ENCODE measurements around the gene ATP2C1. TPM values are rescaled to one million over a fixed set of nuclear protein-coding genes. Genes with fewer than 3 reads are reported as not detected.

Gene ATP2C1
- total RNA-seq, 2 donors from 2014 or later = 76.0 to 79.6 TPM

DNA sequence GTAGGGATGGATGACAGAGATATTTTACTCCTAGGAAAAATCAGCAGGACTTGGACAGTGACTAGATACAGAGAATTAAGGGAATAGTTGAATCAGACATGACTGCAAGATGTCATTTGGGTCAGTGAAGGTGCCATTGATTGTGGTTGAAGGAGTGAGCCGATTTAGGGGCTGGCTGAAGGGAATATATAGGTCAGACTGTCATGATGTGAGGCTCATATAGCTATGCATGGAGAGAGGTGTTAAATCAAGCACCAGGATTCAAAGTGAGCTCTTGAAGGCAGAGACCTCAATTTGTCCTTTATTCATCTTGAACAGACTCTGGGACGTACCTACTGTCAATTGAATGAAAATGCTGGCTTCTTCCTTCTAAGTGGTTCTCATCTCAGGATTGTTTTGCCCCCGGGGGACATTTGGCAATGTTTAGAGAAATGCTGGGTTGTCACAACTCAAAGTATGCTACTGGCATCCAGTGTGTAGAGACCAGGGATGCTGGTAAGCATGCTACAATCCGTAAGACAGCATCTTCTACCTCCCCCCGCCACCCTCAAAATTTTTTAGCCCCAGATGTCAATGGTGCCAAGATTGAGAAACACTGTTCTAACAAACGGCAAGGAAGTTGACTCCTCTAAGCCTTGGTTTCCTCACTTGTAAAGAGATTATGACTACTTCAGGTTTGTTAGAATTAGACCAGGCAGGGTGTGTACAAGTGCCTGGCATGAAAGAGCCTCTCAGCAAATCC lies 7.8 kb downstream of the ATP2C1 start:
- ATAC-seq (replicated peaks in 1 of 2) = no peak
- H3K27ac Mint-ChIP-seq = peak overlapping the region; percentile 77

DNA sequence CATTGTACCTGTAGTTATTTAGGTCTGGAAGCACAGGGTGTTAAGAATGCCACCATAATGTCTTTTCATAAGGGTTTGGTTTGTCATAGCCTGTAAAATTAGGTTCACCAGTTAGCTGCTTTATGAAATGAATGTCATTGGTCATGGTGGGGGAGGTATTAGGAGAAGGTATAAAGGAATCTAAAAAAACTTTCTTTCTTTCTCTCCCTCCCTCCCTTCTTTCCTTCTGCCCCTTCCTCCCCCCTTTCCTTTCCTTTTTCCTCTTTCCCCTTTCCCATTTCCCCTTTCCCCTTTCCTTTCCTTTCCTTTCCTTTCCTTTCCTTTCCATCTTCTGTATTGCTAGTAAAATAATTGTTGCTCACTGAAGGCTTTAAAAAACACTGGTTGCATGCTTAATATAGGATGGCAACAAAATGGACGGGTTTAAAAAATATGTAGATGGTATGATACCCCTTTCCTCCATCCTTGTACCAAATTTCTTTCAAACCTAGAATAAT lies 9.6 kb downstream of the ATP2C1 start:
- ATAC-seq (replicated peaks in 1 of 2) (no peak), DNase-seq (no peak)
- Mint-ChIP-seq H3K27me3 (ENCODE audit: low read depth) (no peaks in the 10 kb centered on the region), H3K4me1 (ENCODE audit: low read depth) (peaks cover 62% of the 10 kb centered on the region), H3K27ac (no peak overlapping the region), H3K36me3 (ENCODE audit: insufficient read depth in 2 of 2) (no peaks in the 10 kb centered on the region), H3K9me3 (no peaks in the 10 kb centered on the region), H3K4me3 (no peak overlapping the region)

More for the DNA sequence above, 7.8 kb downstream of the ATP2C1 start:
- Mint-ChIP-seq H3K9me3 (no peaks in the 10 kb centered on the region), H3K4me1 (ENCODE audit: low read depth) (peaks cover 62% of the 10 kb centered on the region), H3K4me3 (no peak overlapping the region), H3K36me3 (ENCODE audit: insufficient read depth in 2 of 2) (no peaks in the 10 kb centered on the region), H3K27me3 (ENCODE audit: low read depth) (no peaks in the 10 kb centered on the region)
- DNase-seq = no peak

DNA sequence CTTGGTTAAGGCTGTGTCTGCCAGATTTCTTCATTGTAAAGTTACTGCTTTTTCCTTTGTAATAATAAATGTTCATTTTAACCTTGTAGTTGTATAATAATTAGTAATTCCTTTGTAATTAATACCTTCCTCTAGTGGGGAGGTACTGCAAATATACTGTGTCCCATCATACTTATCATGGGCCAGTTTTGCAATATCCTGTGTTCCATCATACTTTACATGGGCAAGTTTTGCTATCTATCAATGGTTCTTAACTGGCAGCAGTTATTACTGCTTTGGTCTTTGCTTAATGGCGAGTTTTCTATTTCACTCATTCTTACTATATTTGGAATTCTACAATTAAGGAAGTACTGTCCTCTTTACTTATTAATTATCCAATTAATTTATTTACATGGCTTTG lies 10.6 kb downstream of the ATP2C1 start:
- DNase-seq = no peak
- H3K27me3 Mint-ChIP-seq (ENCODE audit: low read depth) = no peaks in the 10 kb centered on the region
- no peak overlapping the region for H3K27ac Mint-ChIP-seq
- no peaks in the 10 kb centered on the region for H3K9me3 Mint-ChIP-seq
- no peak for ATAC-seq (replicated peaks in 1 of 2)
- no peaks in the 10 kb centered on the region for H3K36me3 Mint-ChIP-seq (ENCODE audit: insufficient read depth in 2 of 2)
- peaks cover 56% of the 10 kb centered on the region for H3K4me1 Mint-ChIP-seq (ENCODE audit: low read depth)
- no peak overlapping the region for H3K4me3 Mint-ChIP-seq

DNA sequence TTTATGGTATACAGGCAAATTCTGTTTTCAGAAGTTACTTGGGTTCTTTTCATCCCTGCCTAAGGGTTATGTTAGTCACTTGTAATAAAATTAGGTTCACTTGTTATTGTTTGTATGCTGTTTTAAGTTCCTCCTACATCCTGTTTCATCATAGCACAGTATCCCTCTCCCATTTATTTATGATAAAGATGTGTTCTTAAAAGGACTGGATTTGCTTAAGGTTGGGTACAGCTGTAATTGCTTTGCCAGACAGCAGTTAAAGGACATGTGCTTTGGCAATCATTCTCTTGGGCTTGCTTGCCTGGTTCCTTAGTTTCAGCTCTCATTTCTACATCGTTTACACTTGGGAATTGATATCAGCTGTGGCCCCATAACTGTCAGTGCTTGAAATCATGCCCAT lies 11.7 kb downstream of the ATP2C1 start:
- ATAC-seq (replicated peaks in 1 of 2) = no peak
- Mint-ChIP-seq H3K9me3 (no peaks in the 10 kb centered on the region), H3K27ac (no peak overlapping the region), H3K36me3 (ENCODE audit: insufficient read depth in 2 of 2) (no peaks in the 10 kb centered on the region), H3K4me1 (ENCODE audit: low read depth) (peaks cover 51% of the 10 kb centered on the region), H3K4me3 (peak overlapping the region in 1 of 2 donors; percentile 30), H3K27me3 (ENCODE audit: low read depth) (no peaks in the 10 kb centered on the region)
- DNase-seq = no peak

DNA sequence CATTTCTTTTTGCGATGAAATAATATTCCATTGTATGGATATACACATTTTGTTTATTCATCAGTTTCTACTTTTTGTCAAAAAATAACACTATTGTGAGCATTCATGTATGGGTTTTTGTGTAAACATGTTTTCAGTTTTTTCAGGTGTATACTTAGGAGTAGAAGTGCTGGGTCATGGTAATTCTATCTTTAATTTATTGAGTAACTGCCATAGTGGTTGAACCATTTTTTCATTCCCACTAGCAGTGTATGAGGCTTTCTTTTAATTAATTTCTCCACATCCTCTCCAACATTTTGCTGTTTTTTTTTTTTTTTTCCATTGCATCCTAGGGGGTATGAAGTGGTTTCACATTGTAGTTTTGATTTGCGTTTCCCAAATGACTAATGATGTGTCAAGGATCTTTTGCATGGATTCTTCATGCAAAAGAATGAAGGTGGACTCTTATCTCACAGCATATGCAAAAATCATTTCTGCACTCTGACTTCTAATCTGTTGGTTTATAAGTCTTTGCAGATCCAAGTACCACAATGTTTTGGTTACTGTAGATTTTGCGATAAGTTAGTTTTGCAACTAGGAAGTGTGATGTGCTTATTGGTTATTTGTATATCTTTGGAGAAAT lies 12.6 kb downstream of the ATP2C1 start:
- ATAC-seq (replicated peaks in 1 of 2) = no peak
- H3K4me3 Mint-ChIP-seq = peak overlapping the region; percentile 49 to 50
- DNase-seq = no peak
- H3K9me3 Mint-ChIP-seq = peaks cover 0 to 2% of the 10 kb centered on the region in 2 donors
- H3K4me1 Mint-ChIP-seq (ENCODE audit: low read depth) = peaks cover 46% of the 10 kb centered on the region
- H3K27me3 Mint-ChIP-seq (ENCODE audit: low read depth) = no peaks in the 10 kb centered on the region
- peaks cover 2 to 3% of the 10 kb centered on the region in 2 donors for H3K36me3 Mint-ChIP-seq (ENCODE audit: insufficient read depth in 2 of 2)
- H3K27ac Mint-ChIP-seq = peak overlapping the region; percentile 76

DNA sequence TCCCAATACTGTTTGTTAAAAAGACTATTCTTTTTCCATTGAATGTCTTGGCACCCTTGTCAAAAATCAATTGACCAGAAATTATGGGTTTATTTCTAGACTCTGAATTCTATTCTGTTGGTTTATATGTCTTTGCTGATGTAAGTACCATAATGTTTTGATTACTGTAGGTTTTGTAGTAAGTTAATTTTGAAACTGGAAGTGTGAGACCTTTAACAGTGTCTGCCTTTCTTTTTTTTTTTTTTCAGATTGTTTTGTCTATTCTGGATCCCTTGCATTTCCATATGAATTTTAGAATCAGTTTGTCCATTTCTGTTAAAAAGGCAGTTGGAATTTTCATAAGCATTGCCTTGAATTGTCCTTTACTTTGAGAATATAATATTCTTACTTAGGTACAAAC lies 13.6 kb downstream of the ATP2C1 start:
- DNase-seq (no peak), ATAC-seq (replicated peaks in 1 of 2) (peak; percentile 46 to 47)
- Mint-ChIP-seq H3K4me3 (peak overlapping the region; percentile 58 to 70), H3K27me3 (ENCODE audit: low read depth) (no peaks in the 10 kb centered on the region), H3K9me3 (peaks cover 0 to 2% of the 10 kb centered on the region in 2 donors), H3K36me3 (ENCODE audit: insufficient read depth in 2 of 2) (peaks cover 2 to 4% of the 10 kb centered on the region in 2 donors), H3K27ac (peak overlapping the region; percentile 75), H3K4me1 (ENCODE audit: low read depth) (peaks cover 44% of the 10 kb centered on the region)

DNA sequence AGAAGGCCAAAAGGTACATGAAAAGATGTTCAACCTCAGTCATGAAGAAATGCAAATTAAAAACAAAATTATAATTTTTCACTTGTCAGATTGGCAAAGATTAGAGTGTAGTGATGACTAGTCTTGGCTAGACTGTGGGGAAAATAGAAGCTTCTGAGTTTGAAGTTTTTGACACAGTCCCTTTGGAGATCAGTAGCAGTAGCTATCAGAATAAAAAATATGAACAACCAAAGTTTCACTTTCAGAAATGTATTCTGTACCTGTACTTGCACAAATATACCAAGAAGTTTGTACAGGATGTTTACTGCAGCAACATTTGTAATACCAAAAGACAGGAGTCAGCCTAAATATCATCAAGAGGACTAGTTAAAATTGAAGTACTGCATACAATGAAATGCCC lies 14.1 kb downstream of the ATP2C1 start:
- H3K9me3 Mint-ChIP-seq = peaks cover 0 to 2% of the 10 kb centered on the region in 2 donors
- H3K4me1 Mint-ChIP-seq (ENCODE audit: low read depth) = peaks cover 44% of the 10 kb centered on the region
- no peak for DNase-seq
- peaks cover 2 to 4% of the 10 kb centered on the region in 2 donors for H3K36me3 Mint-ChIP-seq (ENCODE audit: insufficient read depth in 2 of 2)
- H3K4me3 Mint-ChIP-seq = peak overlapping the region; percentile 58 to 70
- H3K27me3 Mint-ChIP-seq (ENCODE audit: low read depth) = no peaks in the 10 kb centered on the region
- peak overlapping the region; percentile 75 for H3K27ac Mint-ChIP-seq
- peak; percentile 96 to 97 for ATAC-seq (replicated peaks in 1 of 2)

DNA sequence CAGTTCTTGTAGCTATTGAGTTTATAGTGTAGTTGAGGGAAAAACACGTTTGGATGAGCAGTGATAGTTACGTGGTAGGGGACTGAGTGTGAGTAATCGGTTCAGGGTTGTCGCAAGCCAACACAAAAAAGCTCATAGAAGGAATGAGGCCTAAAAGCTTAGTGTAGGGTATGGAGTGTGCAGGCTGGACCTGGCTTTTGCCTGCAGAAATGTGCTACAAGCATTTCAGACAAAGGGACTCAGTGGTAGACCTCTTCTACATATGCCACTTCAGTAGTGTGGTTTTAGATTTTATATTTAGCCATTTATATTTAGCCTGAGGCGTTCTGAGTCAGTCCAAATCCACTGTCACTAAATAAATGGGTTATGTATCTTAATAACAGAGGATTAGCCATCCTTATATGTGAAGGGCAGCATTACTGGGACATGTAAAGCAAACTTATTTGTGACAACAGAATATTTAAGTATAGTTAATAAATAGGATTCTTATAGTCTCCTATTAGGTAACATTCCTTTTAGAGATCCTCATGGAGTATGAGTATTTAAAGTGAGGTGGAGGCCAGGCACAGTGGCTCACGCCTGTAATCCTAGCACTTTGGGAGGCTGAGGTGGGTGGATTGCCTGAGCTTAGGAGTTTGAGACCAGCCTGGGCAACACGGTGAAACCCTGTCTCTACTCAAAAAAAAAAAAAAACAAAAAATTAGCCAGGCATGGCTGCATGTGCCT lies 21.8 kb downstream of the ATP2C1 start:
- no peak overlapping the region for H3K4me3 Mint-ChIP-seq
- peaks cover 2 to 6% of the 10 kb centered on the region in 2 donors for H3K36me3 Mint-ChIP-seq (ENCODE audit: insufficient read depth in 2 of 2)
- H3K9me3 Mint-ChIP-seq = peaks cover 0 to 4% of the 10 kb centered on the region in 2 donors
- H3K4me1 Mint-ChIP-seq (ENCODE audit: low read depth) = peaks cover 27% of the 10 kb centered on the region
- ATAC-seq (replicated peaks in 1 of 2) (no peak), DNase-seq (no peak)
- H3K27me3 Mint-ChIP-seq (ENCODE audit: low read depth) = no peaks in the 10 kb centered on the region
- no peak overlapping the region for H3K27ac Mint-ChIP-seq

DNA sequence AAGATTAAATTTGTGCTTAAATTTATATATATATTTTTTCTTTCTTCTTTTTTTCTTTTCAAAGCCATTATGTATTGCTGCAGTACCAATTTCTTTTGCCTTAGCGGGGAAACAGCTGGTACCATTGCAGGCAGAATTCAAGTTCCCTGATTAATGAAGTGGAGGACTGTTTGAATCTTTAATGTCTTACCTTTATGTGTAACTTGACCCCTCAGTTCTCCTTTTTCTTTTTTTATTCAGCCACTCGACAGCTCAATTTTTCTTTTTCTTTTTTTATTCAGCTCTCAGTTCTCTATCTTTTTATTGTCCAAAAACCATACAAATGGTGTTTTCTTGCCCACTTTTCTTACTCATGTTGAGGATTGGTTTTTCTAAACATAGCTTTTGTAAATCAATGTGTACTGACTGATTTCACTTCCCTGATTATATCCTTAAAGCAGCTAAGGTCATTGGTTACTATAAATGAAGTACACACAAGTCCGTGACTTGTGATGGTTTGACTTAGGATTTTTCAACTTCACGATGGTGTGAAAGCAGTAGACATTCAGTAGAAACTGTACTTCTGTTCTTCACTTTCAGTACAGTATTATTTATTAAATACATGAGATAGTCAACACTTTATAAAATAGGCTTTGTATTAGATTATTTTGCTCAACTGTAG lies 22.8 kb downstream of the ATP2C1 start:
- Mint-ChIP-seq H3K4me1 (ENCODE audit: low read depth) (peaks cover 32% of the 10 kb centered on the region), H3K27ac (no peak overlapping the region), H3K9me3 (peaks cover 0 to 2% of the 10 kb centered on the region in 2 donors), H3K4me3 (no peak overlapping the region), H3K36me3 (ENCODE audit: insufficient read depth in 2 of 2) (peaks cover 0 to 2% of the 10 kb centered on the region in 2 donors), H3K27me3 (ENCODE audit: low read depth) (no peaks in the 10 kb centered on the region)
- ATAC-seq (replicated peaks in 1 of 2) (no peak), DNase-seq (no peak)

DNA sequence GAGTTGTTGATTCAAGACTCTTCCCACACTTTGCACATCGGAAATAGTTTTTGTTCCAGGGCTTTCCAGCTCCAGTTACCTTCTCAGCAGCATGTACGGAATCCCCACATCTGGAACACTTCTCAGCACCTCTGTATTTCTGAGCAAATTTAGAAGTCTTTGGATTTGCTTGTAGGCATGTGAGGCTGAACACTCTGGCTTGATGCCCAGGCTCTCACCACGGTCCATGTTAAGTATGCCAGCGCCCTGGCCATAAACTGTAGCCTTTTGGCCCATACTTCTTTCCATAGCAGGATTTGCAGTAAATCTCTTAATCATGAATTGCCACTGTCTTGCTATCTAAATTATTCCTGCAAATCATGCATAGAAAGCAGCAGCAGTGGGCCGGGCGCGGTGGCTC lies 24.4 kb downstream of the ATP2C1 start:
- H3K4me1 Mint-ChIP-seq (ENCODE audit: low read depth) = peaks cover 46% of the 10 kb centered on the region
- H3K9me3 Mint-ChIP-seq = peaks cover 0 to 5% of the 10 kb centered on the region in 2 donors
- peaks cover 2% of the 10 kb centered on the region in 2 donors for H3K36me3 Mint-ChIP-seq (ENCODE audit: insufficient read depth in 2 of 2)
- no peak for DNase-seq
- no peak overlapping the region for H3K4me3 Mint-ChIP-seq
- no peak for ATAC-seq (replicated peaks in 1 of 2)
- no peak overlapping the region for H3K27ac Mint-ChIP-seq
- H3K27me3 Mint-ChIP-seq (ENCODE audit: low read depth) = no peaks in the 10 kb centered on the region

DNA sequence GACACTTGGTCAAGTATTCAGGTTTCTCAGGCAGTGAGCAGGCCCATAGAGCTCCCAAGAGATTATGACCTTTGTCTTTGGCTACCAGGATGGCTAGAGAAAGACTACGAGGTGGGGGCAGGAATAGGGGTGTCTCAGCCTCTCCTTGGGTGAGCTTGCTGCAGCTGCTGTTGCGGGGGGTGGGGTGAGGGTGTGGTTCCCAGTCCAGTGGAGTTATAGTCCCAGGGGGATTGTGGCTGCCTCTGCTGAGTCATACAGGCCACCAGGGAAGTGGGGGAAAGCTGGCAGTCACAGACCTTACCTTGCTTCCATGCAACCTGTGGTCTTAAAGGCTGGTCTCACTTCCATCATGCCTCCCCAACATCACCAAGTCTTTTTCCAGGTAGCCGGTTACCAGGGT lies 31.7 kb downstream of the ATP2C1 start:
- no peaks in the 10 kb centered on the region for H3K27me3 Mint-ChIP-seq (ENCODE audit: low read depth)
- peaks cover 46% of the 10 kb centered on the region for H3K4me1 Mint-ChIP-seq (ENCODE audit: low read depth)
- H3K36me3 Mint-ChIP-seq (ENCODE audit: insufficient read depth in 2 of 2) = peaks cover 10 to 11% of the 10 kb centered on the region in 2 donors
- ATAC-seq (replicated peaks in 1 of 2) = no peak
- H3K27ac Mint-ChIP-seq = no peak overlapping the region
- peaks cover 7 to 8% of the 10 kb centered on the region in 2 donors for H3K9me3 Mint-ChIP-seq
- no peak for DNase-seq
- no peak overlapping the region for H3K4me3 Mint-ChIP-seq

DNA sequence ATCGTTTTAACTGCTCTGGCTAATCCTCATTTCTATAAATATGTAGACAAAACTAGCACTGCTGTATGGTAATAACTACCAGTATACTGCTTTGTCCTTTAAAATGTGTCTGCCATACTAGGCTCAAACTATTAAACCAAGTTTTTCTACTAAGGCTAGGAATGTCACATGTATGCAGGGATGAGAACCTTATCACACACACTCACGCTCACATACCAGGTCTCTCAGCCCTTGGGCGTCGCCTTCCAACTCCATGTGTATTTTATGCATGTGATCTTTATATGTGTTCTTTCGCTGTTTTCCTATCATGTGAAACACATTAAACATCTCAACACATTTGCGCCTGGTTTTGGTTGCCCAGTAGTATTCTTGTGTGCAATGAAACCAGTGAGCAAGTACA lies 32.6 kb downstream of the ATP2C1 start:
- Mint-ChIP-seq H3K27me3 (ENCODE audit: low read depth) (no peaks in the 10 kb centered on the region), H3K9me3 (peaks cover 7 to 8% of the 10 kb centered on the region in 2 donors), H3K4me3 (no peak overlapping the region), H3K27ac (no peak overlapping the region), H3K36me3 (ENCODE audit: insufficient read depth in 2 of 2) (peaks cover 10 to 14% of the 10 kb centered on the region in 2 donors), H3K4me1 (ENCODE audit: low read depth) (peaks cover 42% of the 10 kb centered on the region)
- DNase-seq = no peak
- ATAC-seq (replicated peaks in 1 of 2) = no peak

Data from activated T-cell treated with anti-CD3 and anti-CD28 coated beads, Interleukin-2, amount 50 U/mL, for 72 hours (primary cell).